ENCODE results near the gene OAT. TPM values are rescaled to one million over a fixed set of nuclear protein-coding genes. Genes with fewer than 3 reads are reported as not detected.

Gene OAT
- total and polyA plus RNA-seq, 2 experiments from 2014 or later, result 232 to 263 TPM

- no peak overlapping the region for H3K4me3 ChIP-seq
- H3K36me3 ChIP-seq (ENCODE audit: low read depth), result no peaks in the 10 kb centered on the region
- no peaks in the 10 kb centered on the region for H3K9me3 ChIP-seq (ENCODE audit: low read depth)
- H3K9me2 ChIP-seq (ENCODE audit: insufficient read depth), result no peaks in the 10 kb centered on the region
- H3K4me1 ChIP-seq (ENCODE audit: insufficient read depth), result no peaks in the 10 kb centered on the region
- no peak for DNase-seq
- no peak overlapping the region for H3K9ac ChIP-seq
- WGBS, 2 experiments (ENCODE audit: low coverage in 1 of 2, low lambda C conversion rate in 2 of 2, missing lambda C conversion rate in 2 of 2), result 81 to 85% methylated on average over 4 of the region's 4 CpGs
- H3K79me2 ChIP-seq (ENCODE audit: insufficient read depth), result no peaks in the 10 kb centered on the region
- in situ Hi-C loops (cut with MboI), result no loop called here
- no peaks in the 10 kb centered on the region for H3F3A ChIP-seq (ENCODE audit: insufficient read depth)
- H3K4me2 ChIP-seq (ENCODE audit: unreplicated experiment), result no peak overlapping the region
- H4K20me1 ChIP-seq (ENCODE audit: insufficient read depth), result no peaks in the 10 kb centered on the region
- no peak for TF ChIP-seq EZH2 (IDR thresholded peaks at IDR 0.05; ENCODE audit: insufficient read depth, poor library complexity, severe bottlenecking)
- no peak for TF ChIP-seq EZH2phosphoT487 (IDR thresholded peaks at IDR 0.05; ENCODE audit: insufficient read depth, low read depth)
- no peak overlapping the region for H3K27ac ChIP-seq
- H3K27me3 ChIP-seq (replicated peaks; ENCODE audit: insufficient read depth), result peaks cover 16% of the 10 kb centered on the region
- H2AFZ ChIP-seq, result no peak overlapping the region
These were observed 51.3 kb downstream of the OAT start for GRCh38 chr10:124367414-124367813.

GRCh38 chr10:124366825-124367224 lies 51.9 kb downstream of the OAT start:
- H3K4me3 ChIP-seq, result no peak overlapping the region
- H2AFZ ChIP-seq, result no peak overlapping the region
- 39 to 42% methylated on average over 7 of the region's 7 CpGs for WGBS, 2 experiments (ENCODE audit: low coverage in 1 of 2, low lambda C conversion rate in 2 of 2, missing lambda C conversion rate in 2 of 2)
- H3K27ac ChIP-seq, result no peak overlapping the region
- H3K36me3 ChIP-seq (ENCODE audit: low read depth), result no peaks in the 10 kb centered on the region
- in situ Hi-C loops (cut with MboI), result no loop called here
- no peaks in the 10 kb centered on the region for H3K9me2 ChIP-seq (ENCODE audit: insufficient read depth)
- no peaks in the 10 kb centered on the region for H3K79me2 ChIP-seq (ENCODE audit: insufficient read depth)
- H3K27me3 ChIP-seq (replicated peaks; ENCODE audit: insufficient read depth), result peaks cover 16% of the 10 kb centered on the region
- no peaks in the 10 kb centered on the region for H3K4me1 ChIP-seq (ENCODE audit: insufficient read depth)
- no peaks in the 10 kb centered on the region for H4K20me1 ChIP-seq (ENCODE audit: insufficient read depth)
- H3K4me2 ChIP-seq (ENCODE audit: unreplicated experiment), result no peak overlapping the region
- H3K9ac ChIP-seq, result no peak overlapping the region
- no peak for TF ChIP-seq EZH2phosphoT487 (IDR thresholded peaks at IDR 0.05; ENCODE audit: insufficient read depth, low read depth)
- no peak for TF ChIP-seq EZH2 (IDR thresholded peaks at IDR 0.05; ENCODE audit: insufficient read depth, poor library complexity, severe bottlenecking)
- no peaks in the 10 kb centered on the region for H3F3A ChIP-seq (ENCODE audit: insufficient read depth)
- no peak for DNase-seq
- no peaks in the 10 kb centered on the region for H3K9me3 ChIP-seq (ENCODE audit: low read depth)

GRCh38 chr10:124366343-124366742 lies 52.4 kb downstream of the OAT start:
- no peaks in the 10 kb centered on the region for H3K9me2 ChIP-seq (ENCODE audit: insufficient read depth)
- no peaks in the 10 kb centered on the region for H4K20me1 ChIP-seq (ENCODE audit: insufficient read depth)
- DNase-seq, result no peak
- no peak for TF ChIP-seq EZH2 (IDR thresholded peaks at IDR 0.05; ENCODE audit: insufficient read depth, poor library complexity, severe bottlenecking)
- TF ChIP-seq EZH2phosphoT487 (IDR thresholded peaks at IDR 0.05; ENCODE audit: insufficient read depth, low read depth), result no peak
- H3K27me3 ChIP-seq (replicated peaks; ENCODE audit: insufficient read depth), result peaks cover 16% of the 10 kb centered on the region
- no peaks in the 10 kb centered on the region for H3K79me2 ChIP-seq (ENCODE audit: insufficient read depth)
- H3K4me3 ChIP-seq, result no peak overlapping the region
- no peak overlapping the region for H2AFZ ChIP-seq
- H3K4me2 ChIP-seq (ENCODE audit: unreplicated experiment), result no peak overlapping the region
- 53 to 58% methylated on average over 5 of the region's 5 CpGs for WGBS, 2 experiments (ENCODE audit: low coverage in 1 of 2, low lambda C conversion rate in 2 of 2, missing lambda C conversion rate in 2 of 2)
- in situ Hi-C loops (cut with MboI), result no loop called here
- no peaks in the 10 kb centered on the region for H3K36me3 ChIP-seq (ENCODE audit: low read depth)
- H3K9ac ChIP-seq, result no peak overlapping the region
- no peak overlapping the region for H3K27ac ChIP-seq
- H3K4me1 ChIP-seq (ENCODE audit: insufficient read depth), result no peaks in the 10 kb centered on the region
- no peaks in the 10 kb centered on the region for H3K9me3 ChIP-seq (ENCODE audit: low read depth)
- no peaks in the 10 kb centered on the region for H3F3A ChIP-seq (ENCODE audit: insufficient read depth)

- Histone ChIP-seq H3K4me3 (no peak overlapping the region), H3F3A (ENCODE audit: insufficient read depth) (no peaks in the 10 kb centered on the region), H4K20me1 (ENCODE audit: insufficient read depth) (no peaks in the 10 kb centered on the region), H3K27ac (no peak overlapping the region), H3K4me2 (ENCODE audit: unreplicated experiment) (no peak overlapping the region), H3K27me3 (replicated peaks; ENCODE audit: insufficient read depth) (peaks cover 16% of the 10 kb centered on the region), H3K9me2 (ENCODE audit: insufficient read depth) (no peaks in the 10 kb centered on the region), H3K79me2 (ENCODE audit: insufficient read depth) (no peaks in the 10 kb centered on the region), H3K9ac (no peak overlapping the region), H3K36me3 (ENCODE audit: low read depth) (no peaks in the 10 kb centered on the region), H2AFZ (no peak overlapping the region), H3K9me3 (ENCODE audit: low read depth) (no peaks in the 10 kb centered on the region), H3K4me1 (ENCODE audit: insufficient read depth) (no peaks in the 10 kb centered on the region)
- no peak for DNase-seq
- WGBS, 2 experiments (ENCODE audit: low coverage in 1 of 2, low lambda C conversion rate in 2 of 2, missing lambda C conversion rate in 2 of 2), result 38% methylated on average over 5 of the region's 5 CpGs
- in situ Hi-C loops (cut with MboI), result no loop called here
- no peak for TF ChIP-seq EZH2phosphoT487 (IDR thresholded peaks at IDR 0.05; ENCODE audit: insufficient read depth, low read depth)
- TF ChIP-seq EZH2 (IDR thresholded peaks at IDR 0.05; ENCODE audit: insufficient read depth, poor library complexity, severe bottlenecking), result no peak
These were observed 54.0 kb downstream of the OAT start for GRCh38 chr10:124364674-124365073.

- Histone ChIP-seq H3F3A (ENCODE audit: insufficient read depth) (no peaks in the 10 kb centered on the region), H3K9ac (no peak overlapping the region), H3K4me1 (ENCODE audit: insufficient read depth) (no peaks in the 10 kb centered on the region), H3K9me2 (ENCODE audit: insufficient read depth) (no peaks in the 10 kb centered on the region), H2AFZ (no peak overlapping the region), H3K4me3 (no peak overlapping the region), H3K79me2 (ENCODE audit: insufficient read depth) (no peaks in the 10 kb centered on the region), H3K27me3 (replicated peaks; ENCODE audit: insufficient read depth) (peaks cover 16% of the 10 kb centered on the region), H3K4me2 (ENCODE audit: unreplicated experiment) (no peak overlapping the region), H3K9me3 (ENCODE audit: low read depth) (no peaks in the 10 kb centered on the region), H3K27ac (no peak overlapping the region), H4K20me1 (ENCODE audit: insufficient read depth) (no peaks in the 10 kb centered on the region), H3K36me3 (ENCODE audit: low read depth) (no peaks in the 10 kb centered on the region)
- TF ChIP-seq EZH2phosphoT487 (IDR thresholded peaks at IDR 0.05; ENCODE audit: insufficient read depth, low read depth), result no peak
- no peak for TF ChIP-seq EZH2 (IDR thresholded peaks at IDR 0.05; ENCODE audit: insufficient read depth, poor library complexity, severe bottlenecking)
- in situ Hi-C loops (cut with MboI), result no loop called here
- DNase-seq, result no peak
- 38 to 48% methylated on average over 10 of the region's 10 CpGs for WGBS, 2 experiments (ENCODE audit: low coverage in 1 of 2, low lambda C conversion rate in 2 of 2, missing lambda C conversion rate in 2 of 2)
These were observed 56.2 kb downstream of the OAT start for GRCh38 chr10:124362568-124362967.

Measured in GM23248 (cell line).